Measurements from ENCODE around the gene ARPP21. TPM values are rescaled to one million over a fixed set of nuclear protein-coding genes. Genes with fewer than 3 reads are reported as not detected.
"Not testable (repeated sequence)": the region's sequence is repeated elsewhere in the genome, so short reads cannot be mapped to it uniquely, and the experiment has no call there.

ARPP21 gene
- polyA plus RNA-seq, 1 donor from 2014 or later, result 12.8 TPM

DNA sequence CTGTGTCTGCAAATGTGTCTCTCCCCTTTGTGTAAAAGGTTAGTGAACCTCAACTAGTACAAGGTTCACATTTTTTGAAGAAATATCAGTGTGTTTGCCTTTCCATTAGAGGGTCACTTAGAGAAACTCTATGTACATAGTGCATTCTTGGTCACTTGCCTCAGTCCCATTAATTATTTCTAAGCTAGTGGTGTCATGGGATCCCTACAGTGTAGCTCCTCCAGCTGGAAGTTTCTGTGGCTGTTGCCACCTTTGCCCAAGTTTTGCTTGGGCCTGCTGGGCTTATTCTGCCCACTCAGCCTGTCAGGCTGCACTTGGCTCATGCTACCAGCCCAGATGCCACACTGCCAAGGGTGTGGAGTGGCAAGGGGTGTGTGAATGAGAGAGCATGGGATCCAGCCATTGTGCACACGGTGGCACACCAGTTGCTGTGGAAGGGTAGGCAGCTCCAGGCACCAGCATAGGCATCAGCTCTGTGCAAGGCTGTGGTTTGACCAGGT lies 161.7 kb downstream of the ARPP21 start:
- Histone ChIP-seq H3K27me3 (ENCODE audit: insufficient read depth, low read depth, low read length) (no peaks in the 10 kb centered on the region), H3K4me3 (ENCODE audit: low read length) (no peak overlapping the region), H3K9ac (ENCODE audit: low read length) (no peak overlapping the region), H3K4me2 (ENCODE audit: low read length) (no peak overlapping the region), H3F3A (ENCODE audit: insufficient read depth, low read length, poor library complexity, severe bottlenecking) (no peaks in the 10 kb centered on the region), H3K36me3 (ENCODE audit: insufficient read depth, low read length) (no peaks in the 10 kb centered on the region), H3K27ac (ENCODE audit: low read length) (no peak overlapping the region), H2AFZ (ENCODE audit: low read depth, low read length) (no peak overlapping the region), H4K20me1 (ENCODE audit: insufficient read depth) (no peaks in the 10 kb centered on the region), H3K9me2 (ENCODE audit: insufficient read depth, low read length) (no peaks in the 10 kb centered on the region), H3K9me3 (ENCODE audit: low read length) (no peaks in the 10 kb centered on the region), H3K79me2 (replicated peaks; ENCODE audit: insufficient read depth, low read length) (no peaks in the 10 kb centered on the region)
- no peak for TF ChIP-seq RAD21 (conservative IDR thresholded peaks at IDR 0.05)
- TF ChIP-seq EZH2 (IDR thresholded peaks at IDR 0.05; ENCODE audit: borderline replicate concordance, insufficient read depth, low read length, poor library complexity, severe bottlenecking), result no peak
- no peak for TF ChIP-seq POLR2AphosphoS5 (IDR thresholded peaks at IDR 0.05)
- no peak for TF ChIP-seq MXI1 (conservative IDR thresholded peaks at IDR 0.05; ENCODE audit: poor library complexity, severe bottlenecking)
- TF ChIP-seq SMC3 (conservative IDR thresholded peaks at IDR 0.05; ENCODE audit: poor library complexity), result no peak
- TF ChIP-seq EP300 (conservative IDR thresholded peaks at IDR 0.05; ENCODE audit: poor library complexity, severe bottlenecking), result no peak
- TF ChIP-seq, protein P1, sequence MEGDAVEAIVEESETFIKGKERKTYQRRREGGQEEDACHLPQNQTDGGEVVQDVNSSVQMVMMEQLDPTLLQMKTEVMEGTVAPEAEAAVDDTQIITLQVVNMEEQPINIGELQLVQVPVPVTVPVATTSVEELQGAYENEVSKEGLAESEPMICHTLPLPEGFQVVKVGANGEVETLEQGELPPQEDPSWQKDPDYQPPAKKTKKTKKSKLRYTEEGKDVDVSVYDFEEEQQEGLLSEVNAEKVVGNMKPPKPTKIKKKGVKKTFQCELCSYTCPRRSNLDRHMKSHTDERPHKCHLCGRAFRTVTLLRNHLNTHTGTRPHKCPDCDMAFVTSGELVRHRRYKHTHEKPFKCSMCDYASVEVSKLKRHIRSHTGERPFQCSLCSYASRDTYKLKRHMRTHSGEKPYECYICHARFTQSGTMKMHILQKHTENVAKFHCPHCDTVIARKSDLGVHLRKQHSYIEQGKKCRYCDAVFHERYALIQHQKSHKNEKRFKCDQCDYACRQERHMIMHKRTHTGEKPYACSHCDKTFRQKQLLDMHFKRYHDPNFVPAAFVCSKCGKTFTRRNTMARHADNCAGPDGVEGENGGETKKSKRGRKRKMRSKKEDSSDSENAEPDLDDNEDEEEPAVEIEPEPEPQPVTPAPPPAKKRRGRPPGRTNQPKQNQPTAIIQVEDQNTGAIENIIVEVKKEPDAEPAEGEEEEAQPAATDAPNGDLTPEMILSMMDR (IDR thresholded peaks at IDR 0.05; ENCODE audit: poor library complexity, severe bottlenecking), result no peak

DNA sequence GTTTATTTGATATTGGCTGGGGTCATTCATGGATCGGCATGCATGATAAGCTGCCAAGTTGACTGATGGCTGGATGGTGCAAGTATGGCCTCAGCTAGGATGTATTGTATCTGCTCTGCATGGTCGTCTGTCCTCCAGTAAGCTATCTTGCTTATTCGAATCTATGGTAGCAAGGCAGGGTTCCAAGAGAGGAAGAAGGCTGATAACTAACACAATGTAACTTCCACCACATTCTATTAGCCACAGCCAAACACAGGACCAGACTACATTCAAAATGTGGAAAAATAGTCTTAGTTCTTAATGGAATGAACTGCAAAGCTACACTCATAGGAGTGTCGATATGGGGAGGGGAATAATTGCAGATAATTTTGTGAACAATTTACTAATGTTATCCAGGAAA lies 175.2 kb downstream of the ARPP21 start:
- Histone ChIP-seq H3K9me2 (ENCODE audit: insufficient read depth, low read length) (no peaks in the 10 kb centered on the region), H3K4me3 (ENCODE audit: low read length) (no peak overlapping the region), H3K27ac (ENCODE audit: low read length) (no peak overlapping the region), H3K36me3 (ENCODE audit: insufficient read depth, low read length) (no peaks in the 10 kb centered on the region), H4K20me1 (ENCODE audit: insufficient read depth) (no peaks in the 10 kb centered on the region), H2AFZ (ENCODE audit: low read depth, low read length) (no peak overlapping the region), H3K4me2 (ENCODE audit: low read length) (no peak overlapping the region), H3K9ac (ENCODE audit: low read length) (no peak overlapping the region), H3F3A (ENCODE audit: insufficient read depth, low read length, poor library complexity, severe bottlenecking) (no peaks in the 10 kb centered on the region), H3K27me3 (ENCODE audit: insufficient read depth, low read depth, low read length) (no peaks in the 10 kb centered on the region), H3K79me2 (replicated peaks; ENCODE audit: insufficient read depth, low read length) (no peaks in the 10 kb centered on the region), H3K9me3 (ENCODE audit: low read length) (no peaks in the 10 kb centered on the region)
- no peak for TF ChIP-seq SMC3 (conservative IDR thresholded peaks at IDR 0.05; ENCODE audit: poor library complexity)
- TF ChIP-seq POLR2AphosphoS5 (IDR thresholded peaks at IDR 0.05), result no peak
- TF ChIP-seq MXI1 (conservative IDR thresholded peaks at IDR 0.05; ENCODE audit: poor library complexity, severe bottlenecking), result no peak
- TF ChIP-seq, protein P2, sequence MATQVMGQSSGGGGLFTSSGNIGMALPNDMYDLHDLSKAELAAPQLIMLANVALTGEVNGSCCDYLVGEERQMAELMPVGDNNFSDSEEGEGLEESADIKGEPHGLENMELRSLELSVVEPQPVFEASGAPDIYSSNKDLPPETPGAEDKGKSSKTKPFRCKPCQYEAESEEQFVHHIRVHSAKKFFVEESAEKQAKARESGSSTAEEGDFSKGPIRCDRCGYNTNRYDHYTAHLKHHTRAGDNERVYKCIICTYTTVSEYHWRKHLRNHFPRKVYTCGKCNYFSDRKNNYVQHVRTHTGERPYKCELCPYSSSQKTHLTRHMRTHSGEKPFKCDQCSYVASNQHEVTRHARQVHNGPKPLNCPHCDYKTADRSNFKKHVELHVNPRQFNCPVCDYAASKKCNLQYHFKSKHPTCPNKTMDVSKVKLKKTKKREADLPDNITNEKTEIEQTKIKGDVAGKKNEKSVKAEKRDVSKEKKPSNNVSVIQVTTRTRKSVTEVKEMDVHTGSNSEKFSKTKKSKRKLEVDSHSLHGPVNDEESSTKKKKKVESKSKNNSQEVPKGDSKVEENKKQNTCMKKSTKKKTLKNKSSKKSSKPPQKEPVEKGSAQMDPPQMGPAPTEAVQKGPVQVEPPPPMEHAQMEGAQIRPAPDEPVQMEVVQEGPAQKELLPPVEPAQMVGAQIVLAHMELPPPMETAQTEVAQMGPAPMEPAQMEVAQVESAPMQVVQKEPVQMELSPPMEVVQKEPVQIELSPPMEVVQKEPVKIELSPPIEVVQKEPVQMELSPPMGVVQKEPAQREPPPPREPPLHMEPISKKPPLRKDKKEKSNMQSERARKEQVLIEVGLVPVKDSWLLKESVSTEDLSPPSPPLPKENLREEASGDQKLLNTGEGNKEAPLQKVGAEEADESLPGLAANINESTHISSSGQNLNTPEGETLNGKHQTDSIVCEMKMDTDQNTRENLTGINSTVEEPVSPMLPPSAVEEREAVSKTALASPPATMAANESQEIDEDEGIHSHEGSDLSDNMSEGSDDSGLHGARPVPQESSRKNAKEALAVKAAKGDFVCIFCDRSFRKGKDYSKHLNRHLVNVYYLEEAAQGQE (IDR thresholded peaks at IDR 0.05; ENCODE audit: borderline replicate concordance), result no peak
- no peak for TF ChIP-seq RAD21 (conservative IDR thresholded peaks at IDR 0.05)
- TF ChIP-seq EP300 (conservative IDR thresholded peaks at IDR 0.05; ENCODE audit: poor library complexity, severe bottlenecking), result no peak

DNA sequence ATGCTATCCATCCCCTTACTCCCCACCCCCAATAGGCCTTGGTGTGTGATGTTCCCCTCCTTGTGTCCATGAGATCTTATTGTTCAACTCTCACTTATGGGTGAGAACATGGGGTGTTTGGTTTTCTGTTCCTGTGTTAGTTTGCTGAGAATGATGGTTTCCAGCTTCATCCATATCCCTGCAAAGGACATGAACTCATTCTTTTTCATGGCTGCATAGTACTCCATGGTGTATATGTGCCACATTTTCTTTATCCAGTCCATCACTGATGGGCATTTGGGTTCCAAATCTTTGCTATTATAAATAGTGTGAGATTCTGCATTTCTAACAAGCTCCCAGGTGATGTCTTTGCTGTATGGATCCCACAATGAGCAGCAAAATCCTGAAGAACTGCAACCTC lies 176.5 kb downstream of the ARPP21 start:
- H3K4me3 ChIP-seq (ENCODE audit: low read length); H3K9ac ChIP-seq (ENCODE audit: low read length); H3K27me3 ChIP-seq (ENCODE audit: insufficient read depth, low read depth, low read length); H4K20me1 ChIP-seq (ENCODE audit: insufficient read depth); H3K36me3 ChIP-seq (ENCODE audit: insufficient read depth, low read length); H3F3A ChIP-seq (ENCODE audit: insufficient read depth, low read length, poor library complexity, severe bottlenecking); H3K9me2 ChIP-seq (ENCODE audit: insufficient read depth, low read length); H3K79me2 ChIP-seq (replicated peaks; ENCODE audit: insufficient read depth, low read length); H3K4me2 ChIP-seq (ENCODE audit: low read length); H3K9me3 ChIP-seq (ENCODE audit: low read length); H2AFZ ChIP-seq (ENCODE audit: low read depth, low read length); H3K27ac ChIP-seq (ENCODE audit: low read length): not testable (repeated sequence)

Measured in neural cell (in vitro differentiated cells).